GM10248 (cell line): Measurements from ENCODE around the gene PTPRH.

Experiments
- CTCF ChIA-PET: fragments of 300-600 bp; sonication (Branson Sonifier 250); formaldehyde crosslinking; extraction: SDS; loops from one replicate; lab custom pipeline; 2021; ENCODE audit warnings: antibody characterized with exemption; lab: Yijun Ruan, JAX
- POLR2A ChIA-PET: fragments of 350-650 bp; sonication (Branson Sonifier 250); formaldehyde crosslinking; extraction: SDS; loops from one replicate; lab custom pipeline; 2020; ENCODE audit warnings: antibody characterized with exemption; lab: Yijun Ruan, JAX
- DNase-seq: peaks from one replicate; pipeline ENCODE4 v3.0.0; 2012; ENCODE audit errors: extremely low spot score
- TF ChIP-seq, protein P1 (sequence below): IDR thresholded peaks from 2 replicates; pipeline ENCODE4 v1.5.1; 2012; ENCODE audit warnings: mild to moderate bottlenecking, low read depth; ENCODE audit errors: extremely low read depth, missing control alignments, control extremely low read depth

The PTPRH gene

DNA sequence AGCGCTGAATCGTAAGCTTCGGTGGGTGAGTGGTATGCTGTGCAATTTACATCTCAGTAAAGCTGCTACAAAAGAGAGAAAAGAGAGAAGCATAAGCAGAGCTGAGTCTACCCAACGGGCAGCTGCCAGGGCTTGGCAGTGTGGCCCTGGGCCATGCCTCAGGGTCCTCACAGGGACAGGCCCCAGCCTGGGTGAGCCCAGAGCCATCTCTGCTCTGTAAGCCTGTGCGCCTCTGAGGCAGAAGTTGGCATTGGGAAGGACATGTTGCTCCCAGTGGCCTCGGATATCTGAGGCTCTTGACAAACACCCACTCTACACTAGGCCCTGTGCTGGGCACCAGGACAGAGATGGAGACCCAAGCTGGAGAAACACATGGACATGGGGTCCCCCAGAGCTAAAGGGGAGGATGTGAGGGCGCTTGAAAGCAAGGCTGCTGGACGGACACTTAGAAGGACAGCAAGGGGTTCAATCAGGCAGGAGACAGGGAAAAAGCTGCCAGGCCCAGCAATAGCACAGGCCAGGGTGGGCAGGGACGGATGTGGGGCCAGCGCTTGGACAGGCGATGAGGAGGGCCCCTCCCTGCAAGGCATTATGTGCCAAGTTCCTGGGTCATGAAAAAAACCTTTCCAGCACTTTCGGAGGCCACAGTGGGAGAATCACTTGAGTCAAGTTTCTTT lies 34.8 kb upstream of the PTPRH start:
- TF ChIP-seq, protein P1, sequence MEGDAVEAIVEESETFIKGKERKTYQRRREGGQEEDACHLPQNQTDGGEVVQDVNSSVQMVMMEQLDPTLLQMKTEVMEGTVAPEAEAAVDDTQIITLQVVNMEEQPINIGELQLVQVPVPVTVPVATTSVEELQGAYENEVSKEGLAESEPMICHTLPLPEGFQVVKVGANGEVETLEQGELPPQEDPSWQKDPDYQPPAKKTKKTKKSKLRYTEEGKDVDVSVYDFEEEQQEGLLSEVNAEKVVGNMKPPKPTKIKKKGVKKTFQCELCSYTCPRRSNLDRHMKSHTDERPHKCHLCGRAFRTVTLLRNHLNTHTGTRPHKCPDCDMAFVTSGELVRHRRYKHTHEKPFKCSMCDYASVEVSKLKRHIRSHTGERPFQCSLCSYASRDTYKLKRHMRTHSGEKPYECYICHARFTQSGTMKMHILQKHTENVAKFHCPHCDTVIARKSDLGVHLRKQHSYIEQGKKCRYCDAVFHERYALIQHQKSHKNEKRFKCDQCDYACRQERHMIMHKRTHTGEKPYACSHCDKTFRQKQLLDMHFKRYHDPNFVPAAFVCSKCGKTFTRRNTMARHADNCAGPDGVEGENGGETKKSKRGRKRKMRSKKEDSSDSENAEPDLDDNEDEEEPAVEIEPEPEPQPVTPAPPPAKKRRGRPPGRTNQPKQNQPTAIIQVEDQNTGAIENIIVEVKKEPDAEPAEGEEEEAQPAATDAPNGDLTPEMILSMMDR: no peak
- ChIA-PET POLR2A (interaction anchor here (1.0 kb wide), 1 partner anchor 158 kb away, joined by 3 read pairs; no protein-coding TSS in a partner anchor), CTCF (interaction anchor here (0.7 to 1.9 kb wide), 4 partner anchors 10 to 95 kb away, joined by 3 to 5 read pairs (median 4); no protein-coding TSS in a partner anchor)
- DNase-seq: no peak

DNA sequence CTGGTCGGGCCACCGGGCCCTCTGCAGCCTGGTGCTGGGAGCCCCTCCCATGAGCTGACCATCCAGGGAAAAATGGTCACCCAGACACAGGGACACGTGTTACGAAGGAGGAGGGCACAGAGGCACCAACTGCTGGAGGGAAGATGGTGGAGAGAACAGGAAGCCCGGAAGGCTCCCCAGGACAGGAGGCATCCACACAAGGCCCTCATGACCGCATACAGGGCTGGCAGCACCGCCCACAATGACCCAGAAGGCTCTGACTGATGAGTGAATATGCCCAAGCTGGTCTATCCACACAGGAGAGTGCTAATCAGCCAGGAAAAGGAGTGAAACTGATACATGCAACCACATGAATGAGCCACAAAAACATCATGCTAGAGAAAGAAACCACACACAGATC lies 33.2 kb upstream of the PTPRH start:
- CTCF ChIA-PET: interaction anchor here (1.2 to 1.7 kb wide), 3 partner anchors 14 to 50 kb away, joined by 3 to 5 read pairs (median 4); partner anchors contain the start of gene TMEM86B
- POLR2A ChIA-PET: no interaction called here
- TF ChIP-seq, protein P1: no peak
- DNase-seq: no peak

DNA sequence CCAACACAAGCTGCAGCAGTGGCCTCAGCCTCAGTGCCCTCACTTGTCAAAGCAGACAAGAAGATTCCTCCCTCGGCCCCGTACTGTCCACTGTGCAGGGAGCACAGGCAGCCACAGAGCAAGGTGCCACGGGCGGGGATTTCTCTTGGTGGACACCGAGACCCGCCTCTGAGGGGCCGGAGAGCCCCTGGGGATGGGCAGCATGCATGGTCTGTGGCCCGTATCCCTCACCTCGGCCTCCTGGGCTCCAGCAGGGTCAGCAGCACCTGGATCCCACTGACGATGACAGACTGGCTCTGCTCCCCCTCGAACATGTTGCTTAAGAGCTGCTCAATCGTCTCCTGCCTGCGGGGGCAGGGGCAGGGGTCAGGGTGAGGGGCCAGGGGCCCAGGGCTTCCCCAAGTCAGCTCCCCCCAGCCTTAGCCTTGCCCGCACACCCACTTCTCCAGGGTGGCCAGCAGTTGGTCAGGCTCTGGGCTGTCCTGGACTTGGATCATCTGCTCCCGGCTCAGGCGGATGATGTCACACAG lies 32.7 kb upstream of the PTPRH start:
- DNase-seq: no peak
- ChIA-PET CTCF (interaction anchor here (0.6 to 1.7 kb wide), 4 partner anchors 14 to 60 kb away, joined by 3 to 5 read pairs (median 4); partner anchors contain the start of gene TMEM86B), POLR2A (no interaction called here)
- TF ChIP-seq, protein P1: no peak

DNA sequence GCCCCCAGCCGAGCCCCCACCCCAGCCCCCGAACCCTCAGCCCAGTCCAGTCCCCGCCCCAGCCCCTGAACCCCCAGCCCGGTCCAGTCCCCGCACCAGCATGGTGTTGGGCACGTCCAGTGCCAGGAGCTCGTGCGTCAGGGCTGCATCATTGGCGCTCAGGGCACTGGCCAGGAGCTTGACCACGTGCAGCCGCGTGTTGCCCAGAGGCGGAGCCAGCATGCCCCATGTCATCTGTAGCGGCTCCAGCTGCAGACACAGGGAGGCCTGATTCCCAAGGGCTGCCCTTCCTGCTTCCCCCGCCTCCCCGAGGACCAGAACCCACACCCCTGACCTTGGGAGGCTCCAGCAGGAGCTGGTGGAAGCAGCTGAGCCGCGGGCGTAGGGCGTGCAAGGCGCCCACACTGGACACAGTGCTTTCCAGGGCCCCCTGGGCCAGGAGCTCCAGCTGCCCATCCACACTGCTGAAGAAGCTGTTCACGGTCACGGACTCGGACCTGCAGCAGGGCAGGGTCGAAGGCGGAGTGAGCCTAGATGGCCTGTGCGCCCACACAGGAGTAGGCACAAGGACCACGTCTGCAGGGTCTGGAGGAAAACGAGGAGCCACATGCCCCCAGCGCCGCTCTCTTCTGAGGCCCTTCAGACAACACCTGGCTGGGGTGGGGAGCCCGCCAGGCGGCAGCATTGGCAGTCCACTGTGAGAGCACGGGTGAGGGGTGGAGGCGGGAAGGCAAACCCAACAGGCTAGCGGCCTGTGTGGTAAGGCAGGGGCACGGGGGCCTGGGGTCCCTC lies 32.0 kb upstream of the PTPRH start:
- ChIA-PET CTCF (interaction anchor here (0.6 to 1.7 kb wide), 4 partner anchors 13 to 60 kb away, joined by 3 to 5 read pairs (median 4); partner anchors contain the start of gene TMEM86B), POLR2A (no interaction called here)
- TF ChIP-seq, protein P1: no peak
- no peak for DNase-seq

DNA sequence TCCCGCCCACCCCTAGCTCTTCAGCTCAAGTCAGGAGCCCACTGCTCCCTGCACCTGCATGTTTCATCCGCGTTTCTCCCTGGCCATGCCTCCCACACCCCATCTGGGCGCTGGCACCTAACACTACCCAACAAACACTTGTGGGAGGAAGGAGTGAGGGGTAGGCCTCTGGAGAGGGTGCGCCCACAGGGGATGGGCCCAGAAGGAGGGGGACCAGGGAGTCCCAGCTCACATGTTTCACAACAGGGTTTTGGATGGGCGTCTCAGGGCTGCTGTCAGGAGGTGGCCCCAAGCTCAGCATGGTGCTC lies 31.4 kb upstream of the PTPRH start:
- POLR2A ChIA-PET: no interaction called here
- CTCF ChIA-PET: interaction anchor here (1.2 kb wide), 1 partner anchor 15 kb away, joined by 3 read pairs; no protein-coding TSS in a partner anchor
- TF ChIP-seq, protein P1: no peak
- DNase-seq: no peak

DNA sequence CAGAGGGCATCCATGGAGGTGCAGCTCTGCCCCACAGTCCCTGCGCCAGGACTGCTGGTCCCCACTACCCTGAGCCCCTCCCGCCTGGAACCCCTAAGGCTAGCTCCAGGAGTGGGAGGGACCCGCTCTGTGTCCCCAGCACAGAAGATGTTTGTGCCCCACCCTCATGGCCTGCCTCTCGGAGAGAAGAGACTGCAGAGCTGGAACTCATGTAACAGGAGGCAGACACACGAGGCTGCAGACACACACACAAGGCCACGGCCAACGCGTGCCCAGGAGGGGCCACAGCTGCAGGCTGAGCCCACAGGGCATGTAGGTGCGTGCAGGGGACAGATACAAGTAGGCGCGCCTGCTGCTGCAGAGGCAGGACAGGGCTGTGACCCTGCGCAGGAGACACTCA lies 29.7 kb upstream of the PTPRH start:
- POLR2A ChIA-PET: no interaction called here
- no peak for DNase-seq
- CTCF ChIA-PET: no interaction called here
- TF ChIP-seq, protein P1: no peak
